CD4-positive, alpha-beta T cell treated with Interleukin-12 subunit alpha and Interleukin-12 subunit beta, for 1 hour (primary cell): ENCODE data around the gene SRCIN1.

Experiments used
- DNase-seq: peaks from one replicate; pipeline ENCODE4 v3.0.0-alpha.2; 2020

Gene SRCIN1

DNA sequence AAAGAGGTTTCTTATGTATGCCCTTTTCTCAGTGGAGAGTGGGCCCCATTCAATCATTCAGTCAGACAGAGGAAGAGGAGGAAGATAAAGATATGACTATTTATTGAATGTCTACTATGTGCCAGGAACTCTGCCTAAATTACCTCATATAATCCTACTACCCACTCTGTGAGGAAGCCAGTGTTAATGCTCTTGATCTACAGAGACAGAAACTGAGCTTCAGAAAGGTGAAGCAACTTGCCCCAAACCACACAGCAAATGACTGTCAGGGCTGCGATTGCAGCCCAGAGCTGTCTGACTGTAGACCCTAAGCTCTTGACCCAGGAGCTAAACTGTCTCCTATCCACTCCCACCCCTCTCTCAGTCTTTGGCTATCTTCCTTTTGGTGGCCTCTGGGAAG, 8.4 kb downstream of the SRCIN1 start:
- no peak for DNase-seq

DNA sequence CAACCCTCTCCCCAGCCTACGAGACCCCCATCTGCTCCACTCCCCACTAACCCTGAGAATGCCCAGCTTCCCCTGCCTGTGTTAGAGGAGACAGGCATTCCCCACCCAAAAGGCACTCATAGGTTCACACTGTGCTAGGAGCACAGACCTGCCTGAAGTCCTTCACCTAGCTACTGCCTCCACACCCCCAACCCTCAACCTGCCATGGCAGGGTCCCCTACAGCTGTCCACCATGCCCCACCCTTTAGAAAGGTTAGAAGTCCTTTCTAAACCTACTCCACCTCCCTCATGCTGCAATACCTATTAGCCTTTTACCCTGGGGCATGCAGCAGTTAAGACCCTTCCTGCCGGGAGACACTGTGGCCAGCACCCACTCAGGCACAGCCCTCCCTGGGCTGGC, 9.1 kb downstream of the SRCIN1 start:
- DNase-seq: no peak

DNA sequence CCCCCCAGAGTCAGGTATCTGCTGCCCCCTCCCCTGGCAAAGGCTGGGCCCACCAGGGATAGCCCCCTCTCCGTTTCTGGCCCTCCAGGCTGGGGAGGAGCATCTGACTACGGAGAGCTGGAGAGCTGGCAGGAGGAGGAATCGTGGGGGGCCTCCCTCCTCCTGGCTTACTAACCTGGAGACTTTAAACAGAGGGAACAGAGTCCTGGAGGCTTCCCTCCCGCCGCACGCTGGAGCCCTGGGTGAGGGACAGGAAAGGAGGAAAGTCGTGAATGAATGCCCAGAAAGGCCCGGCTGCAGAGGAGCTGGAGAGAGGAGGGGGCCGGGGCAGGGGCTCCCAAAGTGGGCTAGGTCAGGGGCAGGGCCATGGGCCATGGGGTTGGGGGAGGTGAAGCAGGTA, 9.9 kb downstream of the SRCIN1 start:
- no peak for DNase-seq

DNA sequence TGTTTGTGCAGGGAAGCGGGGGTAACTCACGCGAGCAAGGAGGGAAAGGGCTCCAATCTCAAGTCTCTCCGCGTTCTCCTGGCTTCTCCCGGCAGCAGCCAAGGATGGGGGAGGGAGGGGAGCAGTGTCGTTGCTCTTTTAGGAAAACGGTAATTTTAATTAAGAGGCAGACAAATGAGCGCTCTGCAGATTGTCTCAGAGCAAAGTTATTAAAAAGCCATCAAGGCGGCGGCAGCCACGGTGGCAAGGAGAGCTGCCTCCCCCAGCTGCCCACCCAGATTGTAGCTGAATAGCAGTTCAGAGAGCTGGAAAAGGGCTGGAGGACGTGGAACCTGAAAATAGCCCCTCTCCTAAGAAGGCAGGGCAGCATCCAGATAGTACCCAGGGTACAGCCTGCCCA, 11.6 kb downstream of the SRCIN1 start:
- no peak for DNase-seq

DNA sequence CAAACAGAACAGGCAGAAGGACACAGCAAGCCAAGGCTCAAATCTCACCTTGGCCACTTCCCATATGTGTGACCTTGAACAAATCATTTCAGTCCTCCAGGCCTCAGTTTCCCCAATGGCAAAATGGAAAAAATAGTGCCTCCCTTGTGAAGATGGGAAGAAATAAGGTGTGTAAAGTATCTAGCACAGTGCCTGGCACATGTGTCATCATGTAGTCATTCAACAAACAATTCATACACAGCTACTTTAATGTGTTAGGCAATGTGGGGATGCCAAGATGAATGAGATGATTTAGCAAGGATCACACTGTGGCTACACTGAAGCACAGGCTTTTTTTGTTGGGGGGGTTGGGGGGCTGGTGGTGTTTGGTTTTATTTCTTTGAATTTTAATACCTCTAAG, 13.3 kb downstream of the SRCIN1 start:
- no peak for DNase-seq

DNA sequence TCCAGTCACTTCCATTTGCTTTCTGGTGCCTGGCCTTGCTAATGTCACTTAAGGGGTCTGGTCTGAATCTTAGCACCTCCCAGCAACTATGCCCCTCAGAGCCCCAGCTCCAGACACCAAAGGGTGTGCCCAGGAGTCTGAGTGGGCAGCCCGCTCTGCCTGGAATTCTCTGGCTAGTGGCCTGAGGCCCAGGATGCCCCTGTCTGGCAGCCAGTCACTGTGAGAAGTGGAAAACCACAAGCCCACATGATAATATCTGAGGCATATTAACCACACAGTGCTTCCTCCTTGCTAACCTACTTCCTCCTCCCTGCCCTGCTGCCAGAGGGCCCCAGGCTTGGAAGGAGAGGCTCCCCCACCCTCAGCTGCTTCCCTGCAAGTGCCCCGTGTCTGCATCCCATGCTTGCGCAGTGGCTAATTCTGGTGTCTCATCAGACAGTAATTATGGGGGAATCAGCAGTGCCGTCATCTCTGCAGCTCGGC, 14.0 kb downstream of the SRCIN1 start:
- peak; percentile 38 for DNase-seq

DNA sequence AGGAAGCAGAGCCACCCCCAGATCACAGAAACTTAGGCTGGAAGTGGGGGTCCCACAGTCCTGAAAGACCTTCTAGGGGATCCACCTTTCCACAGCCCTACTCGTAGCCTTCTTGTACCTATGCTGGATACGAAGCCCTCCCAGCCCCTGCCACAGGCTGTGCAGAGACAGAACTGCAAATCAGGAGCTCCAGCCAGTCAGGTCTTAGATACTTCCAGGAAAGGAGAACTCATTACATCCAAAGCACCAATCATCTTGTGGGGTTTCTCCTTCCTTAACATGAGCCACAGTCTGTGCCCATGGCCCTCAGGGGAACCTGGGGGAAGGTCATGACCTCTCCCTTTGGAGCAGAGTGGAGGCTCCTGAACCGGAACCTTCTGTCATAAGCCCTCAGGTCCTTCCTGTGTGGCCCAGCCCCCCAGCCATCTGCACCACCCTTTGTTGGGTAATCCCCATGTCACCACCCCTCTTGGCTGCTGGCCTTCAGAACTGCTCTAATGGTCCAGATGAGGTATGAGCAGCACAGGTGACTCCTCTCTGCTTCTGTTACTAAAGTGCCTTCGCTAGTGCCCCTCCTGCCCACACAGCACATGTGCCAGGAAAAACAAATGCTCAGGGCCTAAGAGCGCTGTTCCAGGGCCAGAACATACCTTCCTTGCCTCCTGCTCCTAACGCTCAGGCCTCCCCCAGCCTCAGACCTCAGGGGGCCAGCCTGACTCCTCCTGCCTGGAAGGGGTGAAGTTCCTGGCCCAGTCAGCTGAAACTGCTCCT, 14.6 kb downstream of the SRCIN1 start:
- DNase-seq: no peak

DNA sequence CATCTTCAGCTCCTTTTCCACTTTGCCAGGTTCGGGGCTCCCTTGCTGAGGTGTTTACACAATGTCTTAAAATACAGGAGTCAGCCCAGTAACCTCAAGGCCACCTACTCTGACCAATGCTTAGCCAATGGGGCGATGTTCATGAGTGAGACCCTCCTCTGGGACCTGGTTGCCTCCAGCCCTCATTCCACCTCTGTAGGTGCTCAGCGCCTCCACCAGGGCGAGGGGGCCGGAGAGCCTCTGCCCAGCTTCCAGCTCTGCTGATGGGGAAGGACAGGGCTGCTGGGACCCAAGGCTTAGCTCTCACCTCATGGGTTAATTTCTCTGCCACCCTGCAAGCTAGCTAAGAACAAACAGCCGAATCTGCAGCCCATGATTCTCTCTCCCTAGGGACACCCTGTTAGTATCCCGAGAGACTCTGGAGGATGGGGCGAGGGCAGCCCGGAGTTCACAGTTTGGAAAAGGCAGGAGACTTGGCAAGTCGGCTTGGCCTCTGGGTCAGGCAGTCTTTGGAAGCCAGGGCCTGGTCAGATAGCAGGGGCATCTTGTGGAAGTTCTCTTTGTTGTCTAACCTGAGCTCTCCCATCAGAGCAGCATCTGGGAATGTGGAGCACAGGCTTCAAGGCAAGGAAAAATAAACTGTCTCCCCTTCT, 16.2 kb downstream of the SRCIN1 start:
- DNase-seq: no peak

DNA sequence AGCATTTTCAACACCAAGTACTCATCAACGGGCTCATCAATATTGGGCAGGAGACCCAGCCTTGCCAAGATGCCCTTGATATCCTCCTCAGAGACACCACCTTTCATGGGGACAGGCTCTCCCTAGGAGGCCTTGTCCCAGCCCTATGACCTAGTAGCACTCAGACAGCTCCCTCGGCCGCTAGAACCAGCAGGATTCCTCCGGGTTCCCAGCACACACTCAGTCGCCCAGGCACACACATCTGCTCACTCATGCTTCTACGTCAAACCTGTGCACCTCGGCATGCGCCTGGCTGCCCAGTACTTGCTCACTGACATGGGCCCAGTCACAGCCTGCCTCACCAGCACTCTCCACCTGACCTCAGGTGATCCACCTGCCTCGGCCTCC, 17.0 kb downstream of the SRCIN1 start:
- DNase-seq: no peak

DNA sequence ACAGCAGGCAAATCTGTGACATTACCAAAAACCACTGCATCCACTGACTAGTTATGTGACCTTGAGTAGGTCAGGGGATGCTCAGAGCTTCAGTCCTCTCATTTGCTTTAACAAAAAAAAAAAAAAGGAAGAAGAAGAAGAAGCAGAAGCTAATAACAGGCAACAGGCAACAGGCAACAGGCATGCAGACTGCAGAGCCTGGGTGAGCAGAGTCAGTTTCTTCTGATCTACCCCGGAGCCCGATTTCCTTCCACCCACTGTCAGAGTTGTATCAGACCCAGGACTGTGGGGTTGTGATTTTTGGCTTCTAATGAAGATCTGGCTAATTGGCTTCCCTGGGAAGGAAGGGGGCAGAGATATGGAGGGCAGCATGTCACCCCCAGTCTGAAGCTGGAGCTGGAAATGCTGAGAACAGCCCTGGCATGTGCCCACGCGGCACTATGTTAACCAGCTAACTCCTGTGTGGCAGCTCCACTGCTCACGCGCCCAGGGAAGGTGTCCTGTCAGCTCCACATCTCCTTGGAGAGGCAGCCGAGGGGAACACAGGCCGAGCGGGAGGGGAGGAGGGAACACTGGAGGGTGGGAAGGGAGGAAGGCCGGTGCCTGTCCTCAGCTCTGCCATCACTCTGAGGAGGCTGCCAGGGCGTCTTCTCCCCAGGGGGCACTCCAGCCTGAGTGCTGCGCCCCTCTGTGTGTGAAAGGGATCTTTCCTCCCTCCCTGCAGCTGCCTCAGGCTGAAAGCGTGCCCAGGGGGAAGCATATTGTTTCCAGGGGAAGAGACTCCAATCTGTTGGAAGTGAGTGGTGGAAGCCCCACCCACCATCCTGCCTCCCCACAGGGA, 17.6 kb downstream of the SRCIN1 start:
- no peak for DNase-seq

DNA sequence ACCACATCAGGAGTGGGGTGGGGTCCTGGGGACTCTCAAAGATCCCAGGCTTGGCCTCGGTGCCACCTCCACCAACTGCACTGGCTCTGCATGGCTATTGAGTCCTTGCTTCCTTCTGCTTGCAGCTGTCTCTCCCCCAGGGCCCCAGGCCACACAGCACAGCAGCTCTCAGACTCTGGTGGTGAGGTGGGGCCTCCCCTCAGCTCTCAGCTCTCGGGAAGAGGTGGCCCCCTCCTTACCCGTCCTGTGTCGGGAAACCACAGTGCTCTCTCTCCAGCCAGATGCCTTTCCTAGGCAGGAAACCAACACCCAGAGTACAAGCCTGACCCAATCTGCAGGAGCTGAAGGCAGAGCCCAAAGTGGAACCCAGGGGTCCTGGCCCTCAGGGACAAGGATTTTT, 18.5 kb downstream of the SRCIN1 start:
- no peak for DNase-seq

DNA sequence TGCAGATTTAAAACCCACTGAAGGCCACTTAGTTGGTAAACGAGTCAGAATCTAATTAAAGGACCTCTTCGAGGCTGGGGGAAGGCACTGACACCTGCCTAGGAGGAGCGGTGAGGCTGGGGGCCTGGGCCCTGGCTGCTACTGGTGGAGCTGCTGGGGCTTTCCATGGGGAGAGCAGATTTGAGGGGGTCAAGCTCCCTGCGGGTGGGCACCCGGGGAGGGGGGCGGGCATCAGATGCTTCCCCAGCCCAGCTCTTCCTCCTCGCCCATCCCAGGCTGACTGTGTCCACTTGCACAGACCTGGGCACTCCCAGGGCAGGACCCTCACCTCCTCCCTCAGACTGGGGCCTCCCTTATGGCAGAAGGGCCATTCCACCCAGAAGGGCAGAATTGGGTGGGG, 19.0 kb downstream of the SRCIN1 start:
- DNase-seq: no peak

DNA sequence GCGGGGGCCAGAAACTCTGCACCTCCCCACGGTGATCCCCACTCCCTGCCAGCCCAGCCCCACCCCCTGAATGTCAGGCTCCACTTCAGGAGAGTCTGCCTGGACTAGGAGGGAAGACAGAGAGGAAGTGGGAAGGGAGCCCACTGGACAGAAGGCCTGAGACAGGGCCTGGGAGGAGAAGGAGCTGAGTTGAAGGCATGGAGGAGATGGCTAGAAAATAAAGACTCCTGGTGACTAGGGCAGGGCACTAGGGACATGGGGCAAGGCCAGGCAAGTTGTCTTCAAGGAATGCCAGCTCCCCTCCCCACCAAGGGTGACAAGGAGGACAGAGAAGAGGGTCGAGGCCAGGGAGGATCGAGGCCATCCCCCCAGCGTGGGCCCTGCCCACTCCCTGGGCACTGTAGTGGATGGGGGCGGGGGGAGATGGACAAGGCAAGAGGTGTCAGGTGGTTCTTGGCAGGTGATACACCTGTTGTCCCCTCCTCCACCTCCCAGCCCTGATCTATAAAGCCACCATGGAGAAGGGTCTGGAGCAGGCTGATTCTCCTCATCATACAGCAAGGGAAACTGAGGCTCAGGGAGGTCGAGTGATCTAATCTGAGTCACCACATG, 19.7 kb downstream of the SRCIN1 start:
- DNase-seq: no peak

DNA sequence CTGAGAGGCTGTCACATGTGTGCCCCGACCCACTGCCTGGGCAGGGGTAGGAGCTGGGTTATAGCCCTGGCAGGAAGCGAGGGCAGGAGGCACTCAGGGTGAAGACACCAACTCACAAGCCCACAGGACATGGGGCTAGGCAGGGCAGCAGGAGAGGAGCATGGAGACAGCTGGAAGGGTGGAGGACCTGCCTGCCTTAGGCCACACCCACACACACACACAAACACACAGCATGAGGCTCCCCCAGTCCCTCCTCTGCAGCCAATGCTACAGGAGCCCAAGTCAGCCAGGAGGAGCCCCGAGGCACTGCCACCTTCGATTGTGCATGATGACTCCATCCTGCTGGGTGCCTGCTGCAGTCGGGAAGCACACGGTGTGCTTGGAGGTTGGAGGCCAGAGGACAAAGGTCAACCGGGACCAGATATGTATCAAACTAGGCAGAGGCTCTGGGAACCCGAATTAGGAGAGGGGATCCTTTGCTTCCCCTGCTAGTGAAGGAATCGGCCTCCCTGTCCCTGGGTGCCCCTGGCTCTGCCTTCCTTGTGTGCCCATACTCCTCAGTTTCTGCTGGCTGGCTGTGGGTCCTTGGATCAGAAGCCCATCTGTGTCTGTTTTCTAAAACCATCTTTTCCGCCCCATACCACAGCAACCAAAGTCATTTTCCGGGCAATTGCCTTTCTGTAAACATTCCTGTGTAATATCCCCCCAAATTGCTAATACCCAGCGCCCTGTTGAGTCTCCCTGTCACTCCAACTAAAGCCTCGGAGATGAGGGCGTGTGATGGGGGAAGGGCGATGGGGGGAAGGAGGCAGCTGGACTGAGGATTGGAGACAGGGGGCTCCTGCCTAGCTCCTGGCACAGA, 20.5 kb downstream of the SRCIN1 start:
- no peak for DNase-seq

DNA sequence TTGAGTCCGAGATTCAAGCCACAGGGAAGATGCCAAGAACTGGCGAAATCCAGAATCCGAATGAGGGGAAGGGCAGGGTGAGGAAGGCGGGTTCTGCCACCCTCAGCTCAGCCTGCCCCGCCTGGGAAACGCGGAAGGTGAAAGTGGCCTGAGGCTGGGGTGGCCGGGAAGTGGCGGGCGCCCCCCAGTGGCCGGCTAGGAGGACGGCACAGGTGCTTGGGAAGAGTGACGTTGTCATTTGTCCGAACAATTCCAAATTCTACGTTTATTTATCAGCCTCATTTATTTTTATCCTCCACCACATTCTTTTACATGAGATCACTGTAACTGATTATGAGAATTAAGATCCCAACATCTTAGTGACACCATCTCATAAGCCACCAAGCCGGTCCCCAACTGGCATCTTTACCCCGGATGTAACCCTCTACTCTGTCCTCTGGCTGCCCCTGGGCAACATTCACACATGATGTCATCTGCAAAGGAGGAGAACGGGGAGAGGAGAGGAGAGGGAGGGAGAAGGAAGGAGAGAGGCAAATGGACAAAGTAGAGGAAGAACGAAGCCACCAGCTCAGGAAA, 21.3 kb downstream of the SRCIN1 start:
- peak; percentile 65 for DNase-seq

DNA sequence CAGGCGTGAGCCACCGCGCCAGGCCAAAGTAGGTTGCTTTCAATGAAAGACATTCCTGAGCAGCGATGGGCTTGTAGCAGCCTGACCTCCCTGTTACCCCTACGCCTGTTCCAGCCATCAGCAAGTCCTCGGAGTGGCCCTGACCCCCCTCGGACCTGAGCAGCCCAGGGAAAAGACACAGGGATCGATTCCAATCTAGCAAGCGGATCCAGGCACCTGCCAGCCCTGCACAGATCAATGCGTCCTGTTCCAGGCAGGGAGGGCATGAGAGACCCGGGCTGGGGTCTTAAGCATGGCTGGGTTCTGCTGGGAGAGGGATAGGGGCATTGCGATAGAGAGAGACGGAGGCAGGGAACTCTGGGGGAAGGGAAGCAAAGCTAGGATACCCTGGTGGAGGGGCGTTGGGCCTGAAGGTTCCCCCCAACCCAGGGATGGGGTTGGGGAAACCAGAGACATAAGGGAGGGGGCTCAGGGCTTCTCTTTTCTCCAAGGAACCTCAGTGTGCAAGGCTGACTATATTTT, 21.9 kb downstream of the SRCIN1 start:
- DNase-seq: no peak

DNA sequence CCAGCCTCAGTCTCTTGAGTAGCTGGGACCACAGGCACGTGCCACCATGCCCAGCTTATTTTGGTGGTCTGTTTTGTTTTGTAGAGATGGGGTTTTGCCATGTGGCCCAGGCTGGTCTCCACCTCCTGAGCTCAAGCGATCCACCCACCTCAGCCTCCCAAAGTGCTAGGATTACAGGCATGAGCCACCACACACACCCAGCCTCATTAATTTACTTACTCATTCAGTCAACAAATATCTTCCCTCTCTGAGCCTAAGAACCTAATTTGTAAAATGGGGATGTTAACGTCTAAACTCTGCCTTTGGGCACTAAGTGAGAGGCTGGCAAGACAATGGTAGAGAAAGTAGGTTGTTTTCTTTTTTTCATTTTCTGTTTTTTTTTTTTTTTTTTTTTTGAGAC, 22.6 kb downstream of the SRCIN1 start:
- no peak for DNase-seq

DNA sequence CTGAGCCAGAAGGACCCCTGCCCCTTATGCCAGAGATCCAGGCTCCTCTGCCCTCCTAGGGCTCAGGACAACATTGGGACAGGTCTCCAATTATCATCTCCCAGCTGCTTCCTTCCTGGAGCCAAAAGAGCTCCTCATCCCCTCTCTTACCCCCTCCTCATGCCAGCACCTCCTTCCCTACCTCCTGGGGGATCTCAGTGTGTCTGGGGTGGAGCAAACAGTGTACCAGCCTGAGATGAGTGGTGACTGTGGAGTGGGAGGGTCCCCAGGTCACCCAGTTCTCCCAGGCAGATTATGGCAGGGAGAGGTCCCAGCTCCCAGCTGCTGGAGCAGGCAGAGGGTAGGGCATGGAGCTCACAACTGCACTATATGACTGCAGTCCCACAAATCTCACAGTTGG, 23.7 kb downstream of the SRCIN1 start:
- no peak for DNase-seq

DNA sequence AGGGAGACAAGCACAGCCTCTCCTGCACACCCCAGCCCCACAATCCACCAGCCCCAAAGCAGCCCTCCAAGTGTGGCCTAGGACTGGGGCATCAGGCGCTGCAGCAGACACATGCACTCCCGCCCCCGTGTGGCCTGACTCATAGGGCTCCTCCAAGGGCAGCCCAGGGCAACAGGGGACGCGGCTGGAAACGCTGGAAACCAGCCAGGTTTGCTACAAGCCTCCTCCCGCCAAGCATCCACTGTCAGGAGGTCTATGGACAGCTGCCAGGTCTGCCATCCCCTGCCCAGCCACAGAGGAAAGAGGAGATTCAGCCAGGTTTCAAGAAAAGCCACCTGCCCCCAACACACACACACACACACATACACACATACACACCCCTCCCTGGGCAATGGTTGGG, 25.8 kb downstream of the SRCIN1 start:
- no peak for DNase-seq

DNA sequence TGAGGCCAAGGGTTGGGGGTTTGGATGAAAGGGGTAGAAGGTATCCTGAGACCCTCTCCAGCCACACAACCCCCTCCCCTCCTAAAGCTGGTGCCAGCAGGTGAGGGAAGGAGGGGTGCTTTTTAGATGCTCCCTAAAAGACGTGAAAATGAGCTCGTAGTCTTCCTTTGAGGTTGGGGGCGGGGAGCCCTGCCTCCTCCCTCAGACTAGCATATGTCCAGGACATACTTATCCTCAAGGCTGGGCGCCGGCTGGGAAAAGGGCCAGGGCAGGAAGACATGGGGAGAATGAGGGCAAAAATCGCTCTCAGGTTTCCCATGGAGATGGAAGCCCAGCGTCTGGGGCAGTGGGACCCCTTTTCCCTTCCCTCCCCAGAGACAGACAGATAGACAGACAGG, 26.7 kb downstream of the SRCIN1 start:
- no peak for DNase-seq

DNA sequence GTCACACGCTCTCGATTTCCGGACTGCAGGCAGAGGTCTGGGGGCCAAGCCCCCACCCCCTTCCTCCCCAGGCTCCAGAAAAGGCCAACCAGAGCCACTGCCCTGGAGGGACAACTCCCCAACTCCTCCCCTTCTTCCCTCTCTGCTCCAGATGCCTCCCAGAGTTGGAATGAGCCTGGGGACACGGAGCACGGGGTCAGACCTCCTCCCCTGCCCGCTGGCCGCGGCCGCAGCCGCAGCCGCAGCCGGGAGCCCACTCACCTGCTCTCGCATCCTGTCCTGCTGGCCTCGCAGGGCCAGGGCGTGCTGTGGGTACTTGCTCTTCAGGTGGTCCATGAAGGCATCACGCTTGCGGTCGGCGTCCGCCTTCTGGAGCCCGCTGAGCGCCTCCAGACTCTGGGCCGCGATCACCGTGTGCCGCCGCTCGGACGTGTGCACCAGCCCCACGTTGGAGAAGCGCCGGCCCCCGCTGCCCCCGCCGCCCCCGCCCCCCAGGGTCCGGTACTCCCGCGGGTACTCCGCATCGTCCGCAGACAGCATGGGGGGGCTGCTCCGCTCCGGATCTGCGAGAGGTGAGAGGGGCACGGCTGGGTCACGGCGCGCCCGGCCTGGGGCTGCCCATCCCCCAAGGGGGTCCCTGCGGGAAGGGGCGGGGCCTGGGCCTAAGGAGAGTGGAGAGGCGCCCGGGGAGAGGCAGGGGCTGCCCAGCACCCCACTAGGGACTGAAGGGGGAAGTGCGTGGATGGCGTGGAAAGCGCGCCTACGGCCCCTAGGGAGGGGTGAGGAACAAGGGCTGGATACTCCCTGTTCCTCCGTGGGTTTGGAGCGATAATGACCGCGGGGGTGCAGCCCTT, 27.3 kb downstream of the SRCIN1 start:
- no peak for DNase-seq
